ENCODE measurements around the gene PNMA8A. TPM values are rescaled to one million over a fixed set of nuclear protein-coding genes. Genes with fewer than 3 reads are reported as not detected.

PNMA8A gene
- polyA plus RNA-seq, 1 of the 3 experiments (the other 2 are of a cell fraction): 10.2 TPM

DNA sequence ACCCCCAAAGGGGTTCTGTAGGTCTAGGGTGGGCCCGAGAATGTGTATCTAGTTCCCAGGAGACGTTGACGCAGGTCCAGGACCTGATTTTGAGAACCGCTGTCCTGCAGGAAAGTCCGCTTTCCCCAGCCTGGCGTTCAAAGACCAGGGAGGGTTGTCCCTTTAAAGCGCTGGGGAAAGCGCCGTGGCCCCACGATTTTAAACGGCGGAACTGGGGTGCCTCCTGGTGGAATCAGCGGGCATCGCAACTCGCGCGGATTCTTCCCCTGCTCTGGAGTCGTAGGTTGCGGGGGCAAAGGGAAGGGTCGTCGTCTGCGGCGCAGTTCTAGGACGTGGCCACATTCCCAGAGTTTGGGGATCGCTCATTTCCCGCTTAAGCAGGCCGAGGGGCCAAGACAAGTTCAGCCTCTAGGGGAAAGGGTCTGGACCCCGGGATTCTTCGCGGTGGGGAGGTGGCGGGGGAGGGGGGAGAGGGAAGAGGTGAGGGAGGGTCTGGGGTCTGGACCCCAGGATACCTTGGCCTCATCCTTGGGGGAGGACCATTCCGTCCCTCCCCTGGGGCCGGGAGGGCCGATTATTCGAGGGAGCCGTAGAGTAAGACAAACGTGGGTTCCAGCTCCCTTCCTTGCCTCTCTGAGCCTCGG lies 16.6 kb upstream of the PNMA8A start:
- TF ChIP-seq CTCF (IDR thresholded peaks at IDR 0.05): peak; percentile 88
- TF ChIP-seq SMC3 (IDR thresholded peaks at IDR 0.05; ENCODE audit: low read depth, low read length): peak; percentile 99
- 0 out of 2 replicates have a peak, but pooled peaks have one; percentile 9 for TF ChIP-seq NRF1 (IDR thresholded peaks at IDR 0.05; ENCODE audit: low read depth, low read length)
- peak; percentile 96 for TF ChIP-seq RAD21 (IDR thresholded peaks at IDR 0.05; ENCODE audit: low read length)
- TF ChIP-seq, protein P1, sequence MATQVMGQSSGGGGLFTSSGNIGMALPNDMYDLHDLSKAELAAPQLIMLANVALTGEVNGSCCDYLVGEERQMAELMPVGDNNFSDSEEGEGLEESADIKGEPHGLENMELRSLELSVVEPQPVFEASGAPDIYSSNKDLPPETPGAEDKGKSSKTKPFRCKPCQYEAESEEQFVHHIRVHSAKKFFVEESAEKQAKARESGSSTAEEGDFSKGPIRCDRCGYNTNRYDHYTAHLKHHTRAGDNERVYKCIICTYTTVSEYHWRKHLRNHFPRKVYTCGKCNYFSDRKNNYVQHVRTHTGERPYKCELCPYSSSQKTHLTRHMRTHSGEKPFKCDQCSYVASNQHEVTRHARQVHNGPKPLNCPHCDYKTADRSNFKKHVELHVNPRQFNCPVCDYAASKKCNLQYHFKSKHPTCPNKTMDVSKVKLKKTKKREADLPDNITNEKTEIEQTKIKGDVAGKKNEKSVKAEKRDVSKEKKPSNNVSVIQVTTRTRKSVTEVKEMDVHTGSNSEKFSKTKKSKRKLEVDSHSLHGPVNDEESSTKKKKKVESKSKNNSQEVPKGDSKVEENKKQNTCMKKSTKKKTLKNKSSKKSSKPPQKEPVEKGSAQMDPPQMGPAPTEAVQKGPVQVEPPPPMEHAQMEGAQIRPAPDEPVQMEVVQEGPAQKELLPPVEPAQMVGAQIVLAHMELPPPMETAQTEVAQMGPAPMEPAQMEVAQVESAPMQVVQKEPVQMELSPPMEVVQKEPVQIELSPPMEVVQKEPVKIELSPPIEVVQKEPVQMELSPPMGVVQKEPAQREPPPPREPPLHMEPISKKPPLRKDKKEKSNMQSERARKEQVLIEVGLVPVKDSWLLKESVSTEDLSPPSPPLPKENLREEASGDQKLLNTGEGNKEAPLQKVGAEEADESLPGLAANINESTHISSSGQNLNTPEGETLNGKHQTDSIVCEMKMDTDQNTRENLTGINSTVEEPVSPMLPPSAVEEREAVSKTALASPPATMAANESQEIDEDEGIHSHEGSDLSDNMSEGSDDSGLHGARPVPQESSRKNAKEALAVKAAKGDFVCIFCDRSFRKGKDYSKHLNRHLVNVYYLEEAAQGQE (IDR thresholded peaks at IDR 0.05; ENCODE audit: low read depth, low read length): no peak
- TF ChIP-seq CHD2 (IDR thresholded peaks at IDR 0.05; ENCODE audit: low read length, partially characterized antibody): peak; percentile 21
- no peaks in the 10 kb centered on the region for H3K79me2 ChIP-seq (ENCODE audit: insufficient read depth)
- H3K27me3 ChIP-seq (ENCODE audit: insufficient read depth): no peaks in the 10 kb centered on the region
- no peaks in the 10 kb centered on the region for H4K20me1 ChIP-seq (ENCODE audit: insufficient read depth)
- H3K9me3 ChIP-seq: no peaks in the 10 kb centered on the region
- peaks cover 0 to 14% of the 10 kb centered on the region in 2 experiments; a peak in 1 of 4 replicates for H3K4me1 ChIP-seq (ENCODE audit: control insufficient read depth in 1 of 2, insufficient read depth in 2 of 2, low read depth in 1 of 2, low read length in 1 of 2)
- no peak overlapping the region for H3K27ac ChIP-seq (ENCODE audit: low read depth in 2 of 2, low read length in 1 of 2)
- no peak overlapping the region for H3K9ac ChIP-seq
- peak overlapping the region; percentile 90; the same call in 1 of the 2 replicates for H2AFZ ChIP-seq (ENCODE audit: low read depth)
- peak overlapping the region; percentile 40 to 52 for H3K4me3 ChIP-seq (ENCODE audit: low read depth in 2 of 2, low read length in 1 of 2)
- no peaks in the 10 kb centered on the region for H3K36me3 ChIP-seq (replicated peaks in 1 of 2; ENCODE audit: control insufficient read depth in 1 of 2, insufficient read depth in 2 of 2, low read length in 1 of 2)
- H3K4me2 ChIP-seq: peak overlapping the region; percentile 90
- no peaks in the 10 kb centered on the region for H3K9me2 ChIP-seq
- H3F3A ChIP-seq (replicated peaks; ENCODE audit: insufficient read depth): peaks cover 1% of the 10 kb centered on the region
- WGBS (ENCODE audit: low lambda C conversion rate): 11% methylated on average over 33 of the region's 38 CpGs
- DNase-seq: peak; percentile 89
- CTCF ChIA-PET: interaction anchor here (0.5 to 24.7 kb wide), 35 partner anchors 11 to 459 kb away, joined by 3 to 463 read pairs (median 4); partner anchors contain the start of genes PNMA8A, PNMA8C and PPP5C
- POLR2A ChIA-PET: no interaction called here

DNA sequence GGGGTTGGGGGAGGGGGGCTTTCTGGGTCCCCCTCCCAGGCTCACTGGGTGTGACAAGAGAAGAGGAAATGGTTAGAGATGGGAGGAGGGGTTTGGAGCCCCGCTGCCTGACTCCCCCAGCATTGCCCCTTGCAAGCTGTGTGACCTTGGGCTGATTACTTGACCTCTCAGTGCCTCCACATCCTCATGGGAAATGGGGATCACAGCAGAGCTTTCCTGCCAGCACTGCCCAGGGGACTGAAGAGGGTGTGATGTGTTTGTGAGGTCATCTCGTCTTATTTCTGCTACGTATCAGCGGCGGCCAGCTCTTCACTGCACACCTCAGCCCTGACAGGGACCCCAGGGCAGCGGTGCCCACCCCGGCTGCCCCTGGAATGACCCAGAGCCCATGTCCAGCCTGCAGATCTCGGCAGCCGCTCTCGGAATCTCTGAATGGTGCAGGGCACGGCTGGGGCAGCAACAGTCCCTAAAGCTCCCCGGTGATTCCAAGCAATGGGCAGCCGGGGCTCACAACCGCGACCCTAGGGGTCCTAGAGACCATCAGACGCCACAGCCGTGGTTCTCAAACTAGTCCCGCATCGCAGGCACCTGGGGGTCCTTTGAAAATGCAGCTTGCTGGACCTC lies 15.9 kb upstream of the PNMA8A start:
- peak overlapping the region; percentile 90 for H3K4me2 ChIP-seq
- 19% methylated on average over 9 of the region's 19 CpGs for WGBS (ENCODE audit: low lambda C conversion rate)
- H2AFZ ChIP-seq (ENCODE audit: low read depth): peak overlapping the region; percentile 90; the same call in 1 of the 2 replicates
- no peaks in the 10 kb centered on the region for H3K9me3 ChIP-seq
- CTCF ChIA-PET: interaction anchor here (0.5 to 24.7 kb wide), 29 partner anchors 13 to 227 kb away, joined by 3 to 463 read pairs (median 4); partner anchors contain the start of genes PNMA8A, PNMA8C and PPP5C
- H3K79me2 ChIP-seq (ENCODE audit: insufficient read depth): no peaks in the 10 kb centered on the region
- H3K36me3 ChIP-seq (replicated peaks in 1 of 2; ENCODE audit: control insufficient read depth in 1 of 2, insufficient read depth in 2 of 2, low read length in 1 of 2): no peaks in the 10 kb centered on the region
- no peak for TF ChIP-seq ELF1 (IDR thresholded peaks at IDR 0.05)
- POLR2A ChIA-PET: no interaction called here
- H3K4me1 ChIP-seq (ENCODE audit: control insufficient read depth in 1 of 2, insufficient read depth in 2 of 2, low read depth in 1 of 2, low read length in 1 of 2): peaks cover 0 to 10% of the 10 kb centered on the region in 2 experiments; a peak in 1 of 4 replicates
- H3K4me3 ChIP-seq (ENCODE audit: low read depth in 2 of 2, low read length in 1 of 2): peak overlapping the region; percentile 40 to 52
- peaks cover 3% of the 10 kb centered on the region for H3F3A ChIP-seq (replicated peaks; ENCODE audit: insufficient read depth)
- no peaks in the 10 kb centered on the region for H3K9me2 ChIP-seq
- H4K20me1 ChIP-seq (ENCODE audit: insufficient read depth): no peaks in the 10 kb centered on the region
- H3K27ac ChIP-seq (ENCODE audit: low read depth in 2 of 2, low read length in 1 of 2): no peak overlapping the region
- no peaks in the 10 kb centered on the region for H3K27me3 ChIP-seq (ENCODE audit: insufficient read depth)
- H3K9ac ChIP-seq: no peak overlapping the region
- no peak for DNase-seq
